Keratinocyte (primary cell): ENCODE data around the gene RICTOR. TPM values are rescaled to one million over a fixed set of nuclear protein-coding genes. Genes with fewer than 3 reads are reported as not detected.
A peak's percentile ranks its signal among the peaks of the same experiment; 100 is the strongest.

Experiments used
- DNase-seq: peaks from one replicate; pipeline ENCODE4 v3.0.0-alpha.2; 2011; ENCODE audit warnings: low read depth, missing footprints, low spot score
- FAIRE-seq: peaks from 2 replicates; lab custom pipeline; 2011; peaks lifted over from hg19 to GRCh38; lab: Jason Lieb, UNC
- H2AFZ ChIP-seq: 2 replicates; pipeline ENCODE4 v1.6.0; 2012; ENCODE audit warnings: low read length, control low read depth, inconsistent platforms; ENCODE audit not compliant: control insufficient read depth
- H3K27ac ChIP-seq: 2 replicates; pipeline ENCODE4 v1.5.1; 2011; ENCODE audit warnings: low read length; ENCODE audit not compliant: control insufficient read depth, insufficient read depth
- H3K27me3 ChIP-seq: 3 replicates; pipeline ENCODE4 v1.6.0; 2011; ENCODE audit warnings: low read length; ENCODE audit not compliant: control insufficient read depth, insufficient read depth; ENCODE audit errors: extremely low read depth
- H3K36me3 ChIP-seq, 2 experiments: 2 replicates in 1 of 2; 3 replicates in 1 of 2; pipeline ENCODE4 v1.5.1; 2011; ENCODE audit warnings: low read length in 2 of 2, mild to moderate bottlenecking in 1 of 2; ENCODE audit not compliant: control insufficient read depth in 2 of 2, insufficient read depth in 2 of 2; ENCODE audit errors: extremely low read depth in 1 of 2
- H3K4me1 ChIP-seq: 3 replicates; pipeline ENCODE4 v1.5.1; 2011; ENCODE audit warnings: low read length; ENCODE audit not compliant: control insufficient read depth, insufficient read depth; ENCODE audit errors: extremely low read depth
- H3K4me2 ChIP-seq: 3 replicates; pipeline ENCODE4 v1.6.0; 2011; ENCODE audit warnings: low read depth, low read length; ENCODE audit not compliant: control insufficient read depth, insufficient read depth; ENCODE audit errors: extremely low read depth
- H3K4me3 ChIP-seq, 3 experiments: fragments of 200-600 bp in 1 of 3; sonication (generic) in 1 of 3; 2 replicates in 2 of 3; 3 replicates in 1 of 3; pipeline ENCODE4 v1.5.1; 2011 to 2016; ENCODE audit warnings: low read length in 3 of 3, mild to moderate bottlenecking in 3 of 3, control low read depth in 2 of 3, inconsistent platforms in 1 of 3, low read depth in 1 of 3, mixed read lengths in 1 of 3, mixed run types in 1 of 3, moderate library complexity in 1 of 3; ENCODE audit not compliant: control insufficient read depth in 2 of 3, insufficient read depth in 2 of 3; ENCODE audit errors: extremely low read depth in 1 of 3
- H3K79me2 ChIP-seq: 2 replicates; pipeline ENCODE4 v1.6.0; 2012; ENCODE audit warnings: low read length; ENCODE audit not compliant: control insufficient read depth, insufficient read depth
- H3K9ac ChIP-seq: 3 replicates; pipeline ENCODE4 v1.6.0; 2011; ENCODE audit warnings: low read length; ENCODE audit not compliant: control insufficient read depth, insufficient read depth; ENCODE audit errors: extremely low read depth
- H3K9me1 ChIP-seq: 3 replicates; pipeline ENCODE4 v1.6.0; 2011; ENCODE audit warnings: low read length; ENCODE audit not compliant: control insufficient read depth, insufficient read depth; ENCODE audit errors: extremely low read depth
- H3K9me3 ChIP-seq: 2 replicates; pipeline ENCODE4 v1.5.1; 2012; ENCODE audit warnings: low read depth, low read length; ENCODE audit not compliant: control insufficient read depth
- H4K20me1 ChIP-seq: 3 replicates; pipeline ENCODE4 v1.6.0; 2011; ENCODE audit warnings: low read length; ENCODE audit not compliant: control insufficient read depth, insufficient read depth; ENCODE audit errors: extremely low read depth
- EZH2 ChIP-seq: IDR thresholded peaks from one replicate; pipeline ENCODE4 v1.6.1; 2012; ENCODE audit warnings: inconsistent platforms, mild to moderate bottlenecking, low read length, moderate library complexity
- dilution Hi-C: fragments of 300-500 bp; cut with MboI; formaldehyde crosslinking; loops from one replicate; pipeline ENCODE4 v1.7.0; 2020; ENCODE audit warnings: low sequenced_read_pairs; ENCODE audit not compliant: extremely low pct_ligation_motif_present
- polyA plus RNA-seq, 5 experiments: library from polyadenylated mRNA; depleted of rRNA in 3 of 5; stranded (reverse) in 3 of 5; stranded (forward) in 1 of 5; unstranded in 1 of 5; fragments of >200 nt; gene quantifications; 1 replicate in 1 of 5; 2 replicates in 3 of 5; 3 replicates in 1 of 5; pipeline versions ENCODE4 v1.2.1 to v1.2.3, GENCODE V29; 2011 to 2012; ENCODE audit warnings: missing spikeins in 2 of 5, low read depth in 1 of 5, low replicate concordance in 1 of 5
- TF ChIP-seq, protein P1 (sequence below), 3 experiments: IDR thresholded peaks in 1 of 3; conservative IDR thresholded peaks in 1 of 3; optimal IDR thresholded peaks in 1 of 3; 2 replicates in 2 of 3; 3 replicates in 1 of 3; pipeline versions ENCODE3 to v1.5.1; 2011; ENCODE audit warnings: low read length in 3 of 3, mild to moderate bottlenecking in 3 of 3, moderate library complexity in 2 of 3, control low read depth in 1 of 3, inconsistent platforms in 1 of 3; ENCODE audit not compliant: insufficient read depth in 2 of 3; ENCODE audit errors: extremely low read depth in 1 of 3

The RICTOR gene
- polyA plus RNA-seq, 1 donor (not counting 4 experiments of a cell fraction or from before 2014, with no cell fraction given) = 11.5 TPM

DNA sequence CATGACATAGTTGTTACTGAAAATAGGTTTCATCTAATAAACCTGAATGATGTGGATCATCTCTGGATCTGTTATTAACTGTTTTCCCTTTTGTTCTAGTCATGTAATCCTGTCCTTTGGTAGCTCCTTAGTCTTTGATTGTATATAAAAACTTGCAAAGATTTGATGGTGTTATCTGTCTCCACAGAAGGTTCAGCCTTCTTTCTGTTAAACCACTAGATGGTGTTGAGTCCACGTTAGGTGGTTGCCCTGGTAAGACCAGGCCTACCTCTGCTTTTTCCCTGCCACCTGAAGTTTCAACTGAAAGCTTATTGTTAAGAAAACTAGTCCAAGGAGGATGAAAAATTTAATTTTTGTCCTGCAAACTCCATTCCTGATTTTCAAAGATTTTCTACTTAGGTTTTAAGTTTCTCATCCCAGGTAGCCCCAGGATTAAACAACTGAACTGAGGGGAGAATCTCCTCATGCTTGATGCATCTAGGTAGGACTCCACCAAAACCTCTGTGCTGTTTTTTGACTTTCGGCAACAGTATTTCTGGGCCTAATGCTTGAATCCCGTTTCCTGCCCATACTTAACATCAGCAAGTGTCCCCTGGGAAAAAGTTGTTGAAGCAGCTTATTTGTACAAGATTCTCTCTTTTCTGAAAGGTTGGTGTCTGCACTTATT, 68.5 kb downstream of the RICTOR start:
- Histone ChIP-seq H3K4me3 (no peak overlapping the region), H3K27me3 (no peaks in the 10 kb centered on the region), H3K4me1 (no peaks in the 10 kb centered on the region), H4K20me1 (no peaks in the 10 kb centered on the region), H3K9ac (no peak overlapping the region), H2AFZ (no peak overlapping the region), H3K9me3 (no peaks in the 10 kb centered on the region), H3K36me3 (no peaks in the 10 kb centered on the region), H3K79me2 (no peaks in the 10 kb centered on the region), H3K27ac (no peak overlapping the region), H3K4me2 (no peak overlapping the region), H3K9me1 (no peaks in the 10 kb centered on the region)
- peak; percentile 36 for FAIRE-seq
- dilution Hi-C loops = no loop called here
- no peak for DNase-seq
- no peak for TF ChIP-seq EZH2
- TF ChIP-seq, protein P1, sequence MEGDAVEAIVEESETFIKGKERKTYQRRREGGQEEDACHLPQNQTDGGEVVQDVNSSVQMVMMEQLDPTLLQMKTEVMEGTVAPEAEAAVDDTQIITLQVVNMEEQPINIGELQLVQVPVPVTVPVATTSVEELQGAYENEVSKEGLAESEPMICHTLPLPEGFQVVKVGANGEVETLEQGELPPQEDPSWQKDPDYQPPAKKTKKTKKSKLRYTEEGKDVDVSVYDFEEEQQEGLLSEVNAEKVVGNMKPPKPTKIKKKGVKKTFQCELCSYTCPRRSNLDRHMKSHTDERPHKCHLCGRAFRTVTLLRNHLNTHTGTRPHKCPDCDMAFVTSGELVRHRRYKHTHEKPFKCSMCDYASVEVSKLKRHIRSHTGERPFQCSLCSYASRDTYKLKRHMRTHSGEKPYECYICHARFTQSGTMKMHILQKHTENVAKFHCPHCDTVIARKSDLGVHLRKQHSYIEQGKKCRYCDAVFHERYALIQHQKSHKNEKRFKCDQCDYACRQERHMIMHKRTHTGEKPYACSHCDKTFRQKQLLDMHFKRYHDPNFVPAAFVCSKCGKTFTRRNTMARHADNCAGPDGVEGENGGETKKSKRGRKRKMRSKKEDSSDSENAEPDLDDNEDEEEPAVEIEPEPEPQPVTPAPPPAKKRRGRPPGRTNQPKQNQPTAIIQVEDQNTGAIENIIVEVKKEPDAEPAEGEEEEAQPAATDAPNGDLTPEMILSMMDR (optimal IDR thresholded peaks at IDR 0.05 in 1 of 3, IDR thresholded peaks at IDR 0.05 in 1 of 3, conservative IDR thresholded peaks at IDR 0.05 in 1 of 3; ENCODE audit: extremely low read depth in 1 of 3, insufficient read depth in 2 of 3, low read length in 3 of 3) = peak in 2 of 3 experiments; percentile 22 to 50

DNA sequence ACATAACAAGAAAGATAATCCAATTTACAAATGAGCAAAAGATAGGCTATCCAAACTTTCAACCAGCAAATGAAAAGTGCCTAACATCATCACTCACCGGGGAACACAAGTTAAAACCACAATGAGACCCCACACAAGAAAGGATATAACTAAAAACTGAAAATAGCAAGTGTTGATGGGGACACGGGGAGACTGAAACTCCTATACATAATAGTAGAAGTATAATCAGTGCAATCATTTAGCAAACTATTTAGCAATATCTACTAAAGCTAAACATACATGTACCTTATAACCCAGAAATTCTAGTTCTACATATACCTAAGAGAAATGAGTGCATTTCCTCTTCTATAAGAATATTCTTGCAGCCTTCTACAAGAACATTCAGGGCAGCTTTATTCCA, 72.5 kb downstream of the RICTOR start:
- H3K4me2 ChIP-seq = no peak overlapping the region
- H4K20me1 ChIP-seq = no peaks in the 10 kb centered on the region
- dilution Hi-C loops = no loop called here
- H2AFZ ChIP-seq = no peak overlapping the region
- H3K9ac ChIP-seq = no peak overlapping the region
- no peaks in the 10 kb centered on the region for H3K9me1 ChIP-seq
- no peaks in the 10 kb centered on the region for H3K9me3 ChIP-seq
- H3K27ac ChIP-seq = no peak overlapping the region
- H3K4me3 ChIP-seq = no peak overlapping the region
- no peaks in the 10 kb centered on the region for H3K27me3 ChIP-seq
- FAIRE-seq (no peak), DNase-seq (no peak)
- H3K4me1 ChIP-seq = no peaks in the 10 kb centered on the region
- no peak for TF ChIP-seq EZH2
- TF ChIP-seq, protein P1 (optimal IDR thresholded peaks at IDR 0.05 in 1 of 3, IDR thresholded peaks at IDR 0.05 in 1 of 3, conservative IDR thresholded peaks at IDR 0.05 in 1 of 3; ENCODE audit: extremely low read depth in 1 of 3, insufficient read depth in 2 of 3, low read length in 3 of 3) = no peak
- H3K79me2 ChIP-seq = no peaks in the 10 kb centered on the region
- H3K36me3 ChIP-seq = no peaks in the 10 kb centered on the region
